Suppressor macrophage (primary cell): ENCODE results near the gene TRAPPC3.

Source experiments
- DNase-seq, 4 experiments: peaks; one replicate each; pipeline ENCODE4 v3.0.0-alpha.2; 2020 to 2022

Gene TRAPPC3

DNA sequence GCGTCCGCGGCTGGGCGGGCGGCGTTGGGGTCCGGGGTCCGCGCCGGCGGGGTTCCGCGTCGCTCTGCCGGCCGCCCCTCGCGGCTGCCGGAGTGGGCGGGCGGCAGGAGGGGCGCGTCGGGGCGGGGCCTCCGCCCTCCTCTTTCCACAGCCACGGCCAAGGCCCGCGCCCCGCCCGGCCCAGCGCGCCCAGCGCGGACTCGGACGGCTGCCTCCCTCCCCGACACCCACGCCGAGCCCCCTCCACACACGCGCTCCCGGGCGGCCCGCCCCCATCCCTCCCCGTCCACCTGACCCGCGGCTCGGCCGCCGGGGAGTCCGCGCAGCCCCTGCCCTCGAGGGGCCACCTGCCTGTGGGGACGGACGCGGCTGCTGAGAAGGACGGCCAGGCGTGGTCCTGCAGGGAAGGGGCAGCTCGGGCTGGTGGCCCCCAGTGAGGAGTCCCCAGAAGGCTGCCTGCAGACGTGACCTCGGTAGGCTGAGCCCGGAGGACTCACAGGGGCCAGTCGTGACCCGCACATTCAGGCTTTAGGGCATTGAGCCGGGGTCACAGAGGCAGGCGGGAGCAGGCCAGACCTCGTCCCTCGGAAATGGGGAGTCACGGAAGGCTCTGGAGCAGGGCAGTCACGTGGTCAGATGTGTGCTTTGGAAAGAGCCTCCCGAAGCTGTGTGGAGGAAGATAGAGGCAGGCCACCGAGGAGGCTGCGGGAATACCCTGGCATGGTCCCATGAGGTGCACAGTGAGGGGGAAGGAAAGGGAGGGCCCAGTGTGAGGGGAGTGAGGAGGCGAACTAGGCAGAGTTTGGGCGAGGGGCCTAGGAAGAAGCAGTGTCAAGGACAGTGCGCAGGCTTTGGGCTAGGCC, 23.9 kb downstream of the TRAPPC3 start, which contains the start of gene COL8A2:
TSS of gene COL8A2 (minus strand) at position 94 of the 863 bp plus-strand sequence. CDS start 24,980 bp downstream, outside the sequence.
- peak in 2 of 4 experiments; percentile 69 to 72 for DNase-seq

DNA sequence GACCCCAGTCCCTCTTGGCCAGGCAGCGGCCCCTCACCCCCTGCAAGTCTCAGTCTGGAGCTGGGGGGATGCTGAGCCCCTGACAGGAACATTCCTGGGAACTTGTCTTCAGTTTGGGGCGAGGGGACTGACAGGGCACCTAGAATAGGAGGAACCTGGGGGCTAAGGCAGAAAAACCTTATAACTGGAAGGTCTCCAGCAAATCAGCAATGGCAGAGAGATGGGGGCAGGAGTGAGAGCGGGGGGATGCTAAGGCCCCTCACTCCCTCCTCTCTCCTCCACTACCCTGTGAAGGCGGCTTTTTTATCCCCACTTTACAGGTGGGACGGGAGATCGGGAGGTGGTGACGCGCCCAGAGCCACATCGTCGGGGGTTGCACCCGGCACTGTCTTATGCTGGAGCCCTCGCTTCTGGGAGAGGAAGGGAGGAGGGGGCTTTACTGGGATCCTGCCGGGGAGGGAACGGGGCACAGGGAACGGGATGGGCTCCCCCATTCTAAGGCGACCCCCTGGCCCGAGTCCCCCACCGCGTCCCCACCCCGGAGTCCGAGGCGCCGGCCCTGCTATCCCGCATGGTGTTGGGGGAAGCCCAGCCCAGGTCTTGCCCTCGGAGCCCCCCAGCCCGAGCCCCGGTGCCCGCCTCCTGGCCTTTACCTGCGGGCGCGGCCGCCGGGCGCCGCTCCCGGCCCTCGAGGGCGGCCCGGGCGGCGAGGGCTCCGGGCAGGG, 24.7 kb downstream of the TRAPPC3 start:
- DNase-seq: no peak

DNA sequence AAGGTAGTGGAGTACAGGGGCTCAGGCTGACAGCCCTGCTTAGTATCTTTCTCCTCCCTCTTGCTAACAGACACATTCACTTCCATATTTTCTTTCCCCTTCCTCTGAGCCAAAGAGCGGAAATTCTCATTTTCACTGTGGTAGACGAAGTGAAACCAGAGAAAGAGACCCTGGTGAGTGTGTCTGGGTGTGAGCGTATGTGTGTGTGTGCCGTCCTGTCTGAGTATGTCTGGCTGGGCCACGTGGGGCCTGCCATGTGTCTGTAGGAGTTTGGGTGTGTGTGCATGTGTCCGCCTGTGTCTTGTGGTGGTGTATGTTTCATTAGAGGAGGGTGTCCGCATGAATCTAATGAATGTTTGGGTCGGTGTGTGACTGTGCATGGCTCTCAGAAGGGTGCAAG, 25.9 kb downstream of the TRAPPC3 start:
- DNase-seq: peak; percentile 86 to 93 (median 89)

DNA sequence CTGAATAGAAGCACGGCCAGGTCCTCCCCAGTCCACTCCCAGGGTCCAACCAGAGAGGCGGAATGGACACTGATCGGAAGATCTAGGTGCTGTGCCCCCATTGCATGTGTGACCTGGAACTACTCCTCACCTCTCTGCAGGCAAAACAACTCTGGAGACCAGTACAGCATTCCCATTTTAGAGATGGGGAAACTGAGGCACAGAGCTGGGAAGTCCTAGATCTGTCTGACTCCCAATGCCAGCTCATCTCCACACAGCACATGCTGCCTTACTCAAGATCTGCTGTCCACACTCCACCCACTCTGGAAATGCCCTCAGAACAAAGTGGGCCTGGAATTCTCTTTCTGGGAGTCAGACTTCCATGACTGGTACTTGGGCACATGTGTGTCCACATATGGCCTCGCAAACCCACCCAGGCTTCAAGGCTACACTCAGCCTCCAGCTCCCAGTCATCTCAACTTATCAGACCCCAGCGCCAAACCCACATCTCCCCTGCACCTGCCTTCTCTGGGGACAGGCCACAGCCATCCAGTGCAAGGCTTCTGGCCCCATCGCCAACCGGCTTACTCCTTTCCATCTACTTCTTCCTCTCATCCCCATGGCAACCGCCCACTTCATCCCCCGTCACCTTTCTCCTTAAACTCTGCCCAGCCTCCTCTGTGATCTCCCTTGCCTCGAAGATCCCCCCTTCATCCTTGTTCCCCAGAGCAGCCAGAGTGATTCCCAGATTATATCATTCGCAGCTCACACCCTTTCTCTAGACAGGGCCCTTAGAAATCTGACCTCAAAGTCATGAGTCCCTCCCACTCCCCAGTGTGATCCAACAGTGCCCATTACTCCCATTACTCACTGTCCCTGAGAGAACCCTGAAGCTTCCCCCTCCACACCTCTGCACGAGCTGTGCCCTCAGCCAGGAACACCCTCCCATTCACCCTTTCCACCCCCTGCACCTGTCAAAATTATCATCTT, 26.9 kb downstream of the TRAPPC3 start:
- peak in 3 of 4 experiments; percentile 74 to 82 (median 79) for DNase-seq

DNA sequence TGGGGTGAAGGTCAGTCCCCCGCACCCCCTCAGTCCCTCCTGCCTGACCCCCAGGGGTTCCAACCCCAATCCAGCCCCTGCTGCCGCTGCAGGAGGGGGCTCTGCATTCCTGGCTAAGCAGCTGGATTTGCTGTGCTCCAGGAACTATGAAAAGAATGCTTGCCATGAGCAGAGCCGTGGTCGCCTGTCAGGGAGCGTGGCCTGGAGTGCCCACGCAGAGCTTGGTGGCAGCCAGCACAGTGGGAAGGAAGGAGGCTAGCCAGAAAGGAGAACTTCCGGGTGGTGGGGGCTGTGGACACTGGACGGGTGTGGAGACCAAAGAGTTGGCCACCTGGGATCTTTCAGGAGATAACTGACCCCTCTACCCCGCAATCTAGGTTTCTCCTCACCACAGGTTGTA, 29.8 kb downstream of the TRAPPC3 start:
- DNase-seq: peak; percentile 69 to 87 (median 82)

DNA sequence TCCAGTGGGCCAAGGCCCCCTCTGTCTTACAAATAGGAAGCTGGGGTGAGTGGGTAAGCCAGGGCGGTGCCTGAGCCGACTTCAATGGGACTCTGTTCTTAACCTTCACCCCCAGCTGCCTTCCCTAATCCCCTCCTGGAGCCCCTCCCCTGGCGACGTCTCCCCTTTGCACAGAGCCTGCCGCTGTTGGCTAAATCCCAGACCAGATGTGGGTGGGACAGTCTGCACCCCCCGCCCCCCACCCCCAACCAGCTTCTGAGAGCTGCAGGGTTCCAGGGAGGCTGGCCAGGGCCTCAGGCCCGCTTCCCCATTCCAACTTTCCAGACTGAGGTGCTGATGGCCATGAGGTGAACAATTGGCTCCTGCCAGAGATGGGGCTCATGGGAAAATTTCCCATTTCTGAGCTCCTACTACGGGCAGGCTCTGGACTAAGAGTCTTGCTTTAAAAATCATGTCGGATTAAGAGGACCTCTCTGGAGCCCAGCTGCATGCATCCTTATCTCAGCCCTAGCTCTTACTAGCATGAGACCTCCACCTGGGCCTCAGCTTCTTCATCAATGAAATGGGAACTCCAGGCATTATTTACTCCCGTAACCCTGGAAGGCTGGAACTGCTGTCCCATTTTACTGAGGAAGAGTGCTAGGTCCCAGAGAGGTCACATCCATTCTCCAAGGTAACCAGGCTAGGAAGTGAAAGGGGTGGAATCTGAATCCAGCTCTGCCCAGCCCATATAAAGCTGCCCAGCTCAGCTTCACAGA, 30.7 kb downstream of the TRAPPC3 start:
- no peak for DNase-seq

DNA sequence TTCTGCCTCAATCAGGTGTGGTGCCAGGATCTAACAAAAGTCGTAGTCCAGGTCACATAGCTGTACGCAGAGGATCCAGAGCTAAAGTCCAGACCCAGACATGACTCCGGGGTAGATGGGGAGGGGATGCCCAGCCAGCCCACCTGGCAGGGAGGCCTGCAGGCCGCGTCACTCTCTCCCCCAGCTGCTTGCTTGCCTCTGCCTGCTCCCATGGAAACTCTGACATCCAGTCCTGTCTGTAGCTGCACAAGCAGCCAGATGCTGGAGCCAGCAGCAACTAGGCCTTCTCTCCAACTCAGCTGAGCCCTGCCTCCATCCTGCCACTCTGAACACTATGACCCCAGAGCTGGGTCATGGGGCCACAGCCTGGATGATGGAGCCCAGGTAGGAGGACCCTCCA, 32.4 kb downstream of the TRAPPC3 start:
- DNase-seq: no peak

DNA sequence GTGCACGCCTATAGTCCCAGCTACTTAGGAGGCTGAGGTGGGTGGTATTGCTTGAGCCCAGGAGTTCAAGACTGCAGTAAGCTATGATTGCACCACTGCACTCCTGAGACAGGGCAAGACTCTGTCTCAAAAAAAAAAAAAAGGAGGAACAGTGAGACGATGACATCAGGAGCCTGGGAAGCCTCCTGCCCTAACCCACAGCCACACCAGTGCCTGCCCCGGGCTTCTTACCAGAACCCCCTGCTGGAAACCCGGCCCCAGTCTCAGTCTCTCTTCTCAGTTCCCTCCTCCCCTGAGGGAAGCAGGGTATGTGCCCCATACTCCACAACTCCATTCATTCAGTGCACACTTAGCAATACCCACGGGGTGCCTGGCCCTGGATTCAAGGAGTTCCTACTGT, 33.4 kb downstream of the TRAPPC3 start:
- peak; percentile 66 to 87 (median 85) for DNase-seq

DNA sequence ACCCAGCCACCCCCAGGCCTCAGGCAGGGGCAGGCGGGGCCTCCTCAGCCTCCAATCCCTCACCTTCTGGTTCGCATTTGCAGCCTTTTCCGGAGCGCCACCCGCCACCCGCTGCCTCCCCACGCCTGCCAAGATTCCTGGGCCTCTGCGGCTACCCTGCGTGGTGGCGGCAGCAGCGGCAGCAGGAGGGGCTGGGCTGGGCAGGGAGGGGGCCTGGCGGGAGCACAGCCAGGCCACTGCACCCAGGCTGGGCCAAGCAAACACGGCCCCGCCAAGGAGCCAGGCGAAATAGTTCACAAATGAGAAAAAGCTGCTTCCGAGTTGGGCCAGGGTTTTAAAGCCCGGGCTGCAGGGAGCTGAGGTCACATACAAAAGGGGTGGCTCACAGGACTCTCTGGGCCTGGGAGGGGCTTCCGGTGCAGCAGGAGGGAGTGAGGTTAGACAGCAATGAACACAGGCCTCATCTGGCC, 34.1 kb downstream of the TRAPPC3 start:
- no peak for DNase-seq

DNA sequence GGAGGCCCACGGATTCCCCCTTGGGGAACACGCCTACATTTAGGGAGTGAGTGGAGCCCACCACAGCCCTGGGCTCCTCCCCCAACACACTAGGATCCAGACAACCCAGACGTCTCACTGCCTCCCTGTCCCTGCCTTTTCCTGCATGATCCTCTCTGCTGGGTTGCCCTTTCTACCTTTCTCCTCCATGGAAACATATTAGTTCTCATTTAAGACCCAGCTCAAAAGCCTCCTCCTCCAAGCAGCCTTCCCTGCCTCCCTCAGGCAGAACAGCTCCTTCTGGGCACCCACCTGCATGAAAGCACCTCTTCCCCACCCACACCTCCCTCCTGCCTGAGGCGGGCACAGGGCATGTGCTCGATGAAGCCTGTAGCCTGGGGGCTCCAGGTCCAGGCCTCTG, 34.9 kb downstream of the TRAPPC3 start:
- DNase-seq: no peak

DNA sequence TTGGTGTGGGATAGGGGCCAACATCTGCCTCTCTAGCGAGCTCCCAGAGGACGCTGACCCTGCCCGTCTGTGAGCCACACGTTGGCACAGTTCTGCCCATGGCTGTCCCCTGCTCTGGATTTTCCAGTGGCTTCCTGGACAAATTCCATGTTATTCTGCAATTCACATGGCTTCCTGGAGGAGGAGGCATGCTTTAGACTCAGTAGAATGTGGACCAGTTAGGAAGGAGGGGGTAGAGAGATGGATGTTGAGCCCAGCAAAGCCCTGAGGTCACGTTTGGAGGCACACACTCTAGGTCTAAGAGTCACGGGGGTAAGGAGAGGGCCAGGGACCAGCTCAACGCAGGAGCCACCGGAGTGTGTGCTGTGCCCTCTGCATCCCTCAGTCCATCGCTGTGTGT, 36.5 kb downstream of the TRAPPC3 start:
- DNase-seq: no peak

DNA sequence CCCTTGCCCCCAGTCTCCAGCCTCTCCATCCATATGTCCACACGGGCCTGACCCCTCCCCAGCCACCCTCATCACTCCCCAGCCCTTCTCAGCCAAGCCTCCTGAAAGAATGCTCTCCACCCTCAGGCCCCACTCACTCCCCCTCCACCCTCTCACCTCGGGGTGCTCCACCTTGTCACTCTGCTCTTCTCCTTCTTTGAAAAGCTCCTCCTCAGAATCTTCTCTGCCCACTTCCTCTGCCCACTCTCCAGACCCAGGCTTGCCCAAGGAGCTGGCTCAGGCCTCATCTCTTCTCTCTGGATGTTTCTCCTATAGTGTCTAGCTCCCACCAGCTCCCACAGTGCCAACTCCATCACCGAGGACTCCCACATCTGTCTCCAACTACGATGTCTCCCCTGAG, 38.1 kb downstream of the TRAPPC3 start:
- DNase-seq: no peak

DNA sequence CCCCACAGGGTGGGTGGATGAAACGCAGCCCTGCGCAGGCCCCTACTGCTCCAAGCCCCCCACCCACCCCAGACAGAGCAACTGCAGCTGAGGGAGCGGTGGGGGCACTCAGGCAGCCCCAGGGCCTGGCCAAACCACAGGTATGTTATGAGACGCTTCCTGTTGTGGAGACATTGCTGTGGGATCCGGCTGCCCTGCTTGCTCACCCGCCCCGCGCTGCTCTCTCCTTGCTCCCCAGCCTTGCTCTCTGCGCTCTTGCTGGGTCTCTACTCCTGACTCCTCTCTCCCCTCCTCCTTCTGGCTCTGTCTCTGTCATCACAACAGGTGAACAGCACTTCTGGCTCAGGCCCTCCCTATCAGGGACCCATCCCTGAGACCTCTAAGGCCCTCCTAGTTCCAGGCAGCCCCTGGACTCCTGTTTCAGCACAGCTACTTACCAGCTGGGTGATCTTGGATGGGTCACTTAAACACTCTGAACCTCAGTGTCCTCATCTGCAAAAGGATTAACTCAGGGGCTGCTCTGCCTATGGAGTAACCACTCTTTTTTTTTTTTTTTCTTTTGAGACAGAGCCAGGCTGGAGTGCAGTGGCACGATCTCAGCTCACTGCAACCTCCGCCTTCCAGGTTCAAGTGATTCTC, 40.1 kb downstream of the TRAPPC3 start:
- DNase-seq: no peak

DNA sequence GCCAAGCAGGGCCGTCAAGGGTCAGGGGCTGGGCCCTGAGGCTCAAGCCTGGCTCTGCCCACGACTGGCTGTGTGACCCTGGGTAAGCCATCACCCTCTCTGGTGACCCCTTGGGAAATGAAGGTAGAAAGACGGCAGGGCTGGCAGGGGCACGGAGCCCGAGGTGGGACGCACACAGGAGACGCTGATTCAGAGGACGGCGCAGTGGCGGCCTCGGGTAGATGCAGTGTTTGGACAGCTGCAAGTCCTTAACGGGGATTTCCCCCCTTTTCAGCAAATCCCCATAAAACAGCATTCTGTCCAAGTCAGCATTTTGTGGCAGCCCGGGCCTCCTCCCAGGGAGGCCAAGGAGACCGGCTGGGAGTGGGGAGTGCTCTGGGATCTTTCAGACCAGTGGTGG, 41.0 kb downstream of the TRAPPC3 start:
- DNase-seq: no peak

DNA sequence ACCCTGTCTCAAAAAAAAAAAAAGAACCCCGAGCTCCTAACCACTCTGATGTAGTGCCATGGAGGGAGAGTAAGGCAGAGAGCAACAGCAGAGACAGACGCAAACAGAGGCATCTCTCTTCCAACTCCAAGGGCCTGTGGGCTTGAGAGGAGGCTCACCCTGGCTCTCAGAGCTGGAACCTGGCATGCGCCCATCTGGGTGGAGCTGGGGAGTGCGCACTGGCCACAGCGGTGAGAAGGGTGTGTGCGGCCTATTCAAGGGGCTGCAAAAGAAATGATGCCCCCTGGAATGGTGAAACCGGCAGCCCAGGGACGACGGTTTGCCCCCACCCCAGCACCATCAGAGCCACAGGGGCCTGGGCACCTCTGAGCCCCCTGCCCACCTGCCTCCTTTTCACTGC, 41.9 kb downstream of the TRAPPC3 start:
- no peak for DNase-seq

DNA sequence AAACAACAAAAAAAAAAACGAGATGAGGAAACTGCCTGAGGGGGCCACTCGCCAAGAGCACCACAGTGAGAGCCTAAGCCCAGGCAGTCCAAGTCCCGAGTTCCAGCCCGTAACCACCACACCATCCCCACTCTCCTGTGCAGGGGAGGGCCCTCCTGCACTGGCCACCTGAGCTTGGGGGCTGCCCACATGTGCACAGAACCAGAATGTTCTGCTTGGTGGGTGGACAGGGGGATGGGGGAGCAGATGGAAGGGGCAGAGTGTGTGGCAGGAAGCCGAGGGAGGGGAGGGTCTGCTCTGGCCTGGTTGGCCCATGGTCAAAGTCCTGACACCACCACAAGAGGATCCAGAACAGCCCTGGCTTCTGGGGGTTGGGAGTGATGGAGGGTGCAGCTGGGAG, 43.0 kb downstream of the TRAPPC3 start:
- no peak for DNase-seq

DNA sequence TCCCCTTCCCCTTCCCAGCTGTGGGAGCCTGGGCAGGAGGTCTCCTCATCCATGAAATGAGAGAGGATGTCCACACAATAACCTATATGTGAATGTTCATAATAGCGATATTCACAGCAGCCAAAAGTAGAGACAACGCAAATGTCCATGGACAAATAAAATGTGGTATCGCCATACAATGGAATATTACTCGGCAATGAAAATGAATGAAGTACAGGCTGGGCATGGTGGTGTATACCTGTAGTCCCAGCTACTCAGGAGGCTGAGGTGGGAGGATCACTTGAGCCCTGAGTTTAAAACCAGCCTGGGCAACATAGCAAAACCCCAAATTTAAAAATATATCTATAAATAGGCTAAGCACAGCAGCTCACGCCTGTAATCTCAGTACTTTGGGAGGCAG, 47.7 kb downstream of the TRAPPC3 start:
- no peak for DNase-seq

DNA sequence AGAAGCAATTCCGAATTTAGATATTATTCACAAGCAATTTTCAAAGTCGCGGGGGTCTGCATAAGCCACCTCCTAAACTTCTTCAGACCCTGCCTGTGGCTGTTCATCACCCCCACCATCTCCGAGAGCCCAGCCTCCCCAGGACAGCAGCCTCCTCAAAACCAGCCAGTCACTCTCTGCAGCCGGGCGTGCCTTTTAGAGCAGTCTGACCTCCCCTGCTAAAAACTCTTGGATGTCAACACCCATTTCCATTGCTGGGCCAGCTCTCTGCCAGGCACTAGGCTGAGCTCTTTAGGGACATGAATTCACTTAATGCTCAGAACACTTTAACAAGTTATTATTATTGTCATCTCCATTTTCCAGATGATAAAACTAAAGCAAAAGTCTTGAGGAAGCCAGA, 48.9 kb downstream of the TRAPPC3 start:
- DNase-seq: no peak

DNA sequence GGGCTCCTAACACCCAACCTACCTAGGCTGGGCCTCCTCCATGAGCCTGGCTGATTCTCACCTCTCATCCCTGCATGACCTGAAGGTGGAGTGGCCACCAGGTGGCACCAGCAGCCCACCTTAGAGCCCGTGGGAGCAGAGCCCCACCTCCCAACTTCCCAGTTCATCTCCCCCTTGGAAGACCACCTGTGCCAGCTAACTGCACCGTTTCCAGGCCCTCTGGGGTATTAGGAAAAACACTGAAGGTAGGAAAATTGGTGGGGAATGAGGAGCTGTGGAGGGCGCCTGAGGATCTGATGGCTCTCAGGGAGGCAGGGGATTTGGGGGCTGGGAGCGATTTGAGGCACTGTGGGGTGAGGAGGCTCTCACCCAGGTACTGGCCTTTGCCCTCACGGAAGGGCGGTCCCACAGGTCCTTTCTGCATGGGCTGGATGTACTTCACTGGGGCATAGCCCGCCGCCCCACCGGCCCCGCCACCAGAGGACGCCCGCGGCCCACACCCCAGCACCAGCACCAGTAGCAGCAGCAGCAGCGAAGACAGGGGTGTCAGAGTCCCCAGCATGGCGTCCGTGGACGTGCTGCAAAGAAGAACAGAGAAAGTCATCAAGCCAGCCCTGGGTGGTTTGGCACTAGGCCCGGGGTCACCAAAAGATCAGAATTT, 49.5 kb downstream of the TRAPPC3 start:
- DNase-seq: peak; percentile 75 to 88 (median 82)

DNA sequence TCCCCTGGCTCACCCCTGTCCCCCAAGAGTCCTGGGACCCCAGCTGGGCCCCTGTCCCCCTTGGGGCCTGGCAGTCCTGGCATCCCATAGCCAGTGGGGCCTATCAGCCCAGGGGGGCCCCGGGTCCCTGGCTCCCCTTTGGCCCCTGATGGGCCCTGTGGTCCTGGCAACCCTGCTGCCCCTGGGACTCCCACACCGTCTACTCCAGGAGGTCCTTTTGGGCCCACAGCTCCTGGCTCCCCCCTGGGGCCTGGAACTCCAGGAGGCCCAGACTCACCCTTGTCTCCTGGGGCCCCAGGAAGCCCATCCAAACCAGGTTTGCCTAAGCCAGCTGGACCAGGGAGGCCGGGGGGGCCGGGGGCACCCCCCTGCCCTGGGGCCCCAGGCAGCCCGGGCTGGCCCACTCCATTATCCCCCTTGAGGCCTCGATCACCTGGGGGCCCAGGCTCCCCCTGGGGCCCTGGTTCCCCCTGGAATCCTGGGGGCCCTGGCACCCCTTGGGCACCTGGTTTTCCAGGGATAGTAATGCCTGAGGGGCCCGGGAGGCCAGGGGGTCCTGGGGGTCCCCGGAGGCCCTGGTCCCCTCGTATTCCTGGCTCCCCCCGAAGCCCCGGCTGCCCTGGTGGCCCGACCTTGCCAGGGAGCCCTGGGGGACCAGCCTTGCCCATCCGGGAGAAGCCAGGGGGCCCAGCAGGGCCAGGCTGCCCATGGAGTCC, 50.5 kb downstream of the TRAPPC3 start:
- no peak for DNase-seq
